CD14-positive monocyte (primary cell): Measurements from ENCODE around the gene DRD1. TPM values are rescaled to one million over a fixed set of nuclear protein-coding genes. Genes with fewer than 3 reads are reported as not detected.

ENCODE experiments used
- DNase-seq, 3 donors: peaks; one replicate each; pipeline ENCODE4 v3.0.0-alpha.2; 2011 to 2022
- H2AFZ ChIP-seq: 2 replicates; pipeline ENCODE4 v1.6.0; 2012; ENCODE audit warnings: mild to moderate bottlenecking, low read depth, low read length, inconsistent platforms; ENCODE audit not compliant: insufficient read depth, poor library complexity, severe bottlenecking
- H3K27ac ChIP-seq, 2 donors: 1 replicate in 1 of 2; 2 replicates in 1 of 2; pipeline ENCODE4 v1.5.1; 2012 to 2013; ENCODE audit warnings: low read length in 2 of 2, control low read depth in 1 of 2, inconsistent platforms in 1 of 2, low read depth in 1 of 2, mild to moderate bottlenecking in 1 of 2
- H3K27me3 ChIP-seq, 2 donors: one replicate each; pipeline versions ENCODE4 v1.6.0 to v1.6.1; 2011 to 2013; ENCODE audit warnings: low read length in 2 of 2; ENCODE audit not compliant: control insufficient read depth in 2 of 2, insufficient read depth in 2 of 2
- H3K36me3 ChIP-seq, 2 donors: replicated peaks in 1 of 2; 1 replicate in 1 of 2; 2 replicates in 1 of 2; pipeline versions ENCODE4 v1.5.1 to v1.6.1; 2012 to 2013; ENCODE audit warnings: low read length in 2 of 2, control low read depth in 1 of 2, inconsistent platforms in 1 of 2, mild to moderate bottlenecking in 1 of 2; ENCODE audit not compliant: insufficient read depth in 2 of 2, control insufficient read depth in 1 of 2
- H3K4me1 ChIP-seq, 2 donors: 1 replicate in 1 of 2; 2 replicates in 1 of 2; pipeline versions ENCODE4 v1.5.1 to v1.6.1; 2012 to 2013; ENCODE audit warnings: low read length in 2 of 2, control low read depth in 1 of 2, inconsistent platforms in 1 of 2, mild to moderate bottlenecking in 1 of 2, moderate library complexity in 1 of 2; ENCODE audit not compliant: insufficient read depth in 2 of 2, control insufficient read depth in 1 of 2
- H3K4me2 ChIP-seq: replicated peaks from 2 replicates; pipeline ENCODE3; 2012; ENCODE audit warnings: low read length, moderate library complexity, mild to moderate bottlenecking; ENCODE audit not compliant: poor library complexity, severe bottlenecking; ENCODE audit errors: extremely low read depth
- H3K4me3 ChIP-seq, 3 experiments: fragments of 200-600 bp in 1 of 3; sonication (generic) in 1 of 3; replicated peaks in 1 of 3; 1 replicate in 2 of 3; 2 replicates in 1 of 3; pipeline ENCODE4 v1.5.1; 2011 to 2013; ENCODE audit warnings: low read length in 3 of 3, mild to moderate bottlenecking in 3 of 3, control low read depth in 2 of 3, low read depth in 2 of 3, inconsistent platforms in 1 of 3, moderate library complexity in 1 of 3
- H3K79me2 ChIP-seq: 2 replicates; pipeline ENCODE4 v1.6.0; 2012; ENCODE audit warnings: mild to moderate bottlenecking, control low read depth, inconsistent platforms, low read length, moderate library complexity; ENCODE audit not compliant: insufficient read depth
- H3K9ac ChIP-seq: 2 replicates; pipeline ENCODE4 v1.6.0; 2017; ENCODE audit warnings: low read length, mild to moderate bottlenecking; ENCODE audit not compliant: insufficient read depth, poor library complexity, severe bottlenecking
- H3K9me3 ChIP-seq, 2 donors: replicated peaks in 1 of 2; 1 replicate in 1 of 2; 2 replicates in 1 of 2; pipeline versions ENCODE4 v1.5.1 to v1.6.1; 2012 to 2013; ENCODE audit warnings: low read length in 2 of 2, control low read depth in 1 of 2; ENCODE audit not compliant: control insufficient read depth in 1 of 2, insufficient read depth in 1 of 2
- H4K20me1 ChIP-seq: 2 replicates; pipeline ENCODE4 v1.6.0; 2012; ENCODE audit warnings: mild to moderate bottlenecking, low read length, control low read depth, moderate library complexity; ENCODE audit not compliant: insufficient read depth
- H3K27ac Mint-ChIP-seq, 7 donors: one replicate each; pipeline ENCODE4 v1.8.0; 2020; ENCODE audit warnings: mild to moderate bottlenecking in 7 of 7, mixed read lengths in 7 of 7, moderate library complexity in 6 of 7, inconsistent platforms in 2 of 7
- H3K27me3 Mint-ChIP-seq, 3 donors: one replicate each; pipeline ENCODE4 v1.8.0; 2021 to 2022; ENCODE audit warnings: low read depth in 3 of 3, mild to moderate bottlenecking in 3 of 3, mixed read lengths in 3 of 3, moderate library complexity in 3 of 3, inconsistent platforms in 1 of 3
- H3K36me3 Mint-ChIP-seq, 2 donors: one replicate each; pipeline ENCODE4 v1.8.0; 2020; ENCODE audit warnings: mixed read lengths in 2 of 2, inconsistent platforms in 1 of 2, mild to moderate bottlenecking in 1 of 2
- H3K4me1 Mint-ChIP-seq: one replicate; pipeline ENCODE4 v1.8.0; 2020; ENCODE audit warnings: mild to moderate bottlenecking, mixed read lengths
- H3K4me3 Mint-ChIP-seq, 2 donors: one replicate each; pipeline ENCODE4 v1.8.0; 2020; ENCODE audit warnings: mild to moderate bottlenecking in 2 of 2, mixed read lengths in 2 of 2, moderate library complexity in 1 of 2
- H3K9me3 Mint-ChIP-seq, 7 donors: one replicate each; pipeline ENCODE4 v1.8.0; 2020 to 2022; ENCODE audit warnings: mixed read lengths in 7 of 7, mild to moderate bottlenecking in 6 of 7, moderate library complexity in 6 of 7, inconsistent platforms in 2 of 7
- WGBS: methylation state at CpG from one replicate; pipeline ENCODE4 v1.1.5; 2013; ENCODE audit warnings: missing lambda C conversion rate; ENCODE audit not compliant: insufficient coverage; 5-methylcytosine and 5-hydroxymethylcytosine counted together
- intact Hi-C, 2 donors: fragments of 100-400 bp; cut with micrococcal nuclease; formaldehyde crosslinking; loops; one replicate each; pipeline versions ENCODE4 v1.15.0 to v1.15.1; 2023
- polyA plus RNA-seq, 3 donors: library from polyadenylated mRNA; depleted of rRNA in 1 of 3; unstranded in 2 of 3; stranded (reverse) in 1 of 3; fragments of 300-500 nt in 2 of 3; fragments of >200 nt in 1 of 3; fragmentation: Illumina TruSeq in 2 of 3; gene quantifications; 1 replicate in 2 of 3; 2 replicates in 1 of 3; pipeline ENCODE4 v1.2.3, GENCODE V29; 2012 to 2021
- TF ChIP-seq, protein P1 (sequence below): fragments of 200-600 bp; IDR thresholded peaks from one replicate; pipeline ENCODE4 v1.8.0; 2022; ENCODE audit warnings: antibody characterized with exemption, mild to moderate bottlenecking

Gene DRD1
- polyA plus RNA-seq, 3 donors: not detected

DNA sequence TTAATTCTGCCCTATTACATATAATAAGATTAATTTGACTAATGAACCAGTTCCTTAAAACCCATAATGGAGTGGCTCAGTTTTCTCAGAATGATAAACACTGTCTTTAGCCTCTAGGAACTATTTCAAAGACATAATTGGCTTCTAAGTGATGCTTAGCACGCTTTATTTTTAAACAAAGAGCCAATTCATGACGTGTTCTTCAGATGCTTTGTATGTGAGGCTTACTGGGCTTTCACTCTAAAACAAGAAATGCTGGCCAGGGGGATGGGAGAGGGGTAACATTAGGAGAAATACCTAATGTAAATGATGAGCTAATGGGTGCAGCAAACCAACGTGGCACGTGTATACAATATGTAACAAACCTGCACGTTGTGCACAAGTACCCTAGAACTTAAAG is 26.8 kb upstream of the DRD1 start:
- intact Hi-C loops: no loop called here
- Histone ChIP-seq H3K4me3 (no peak overlapping the region), H3K9ac (no peak overlapping the region), H3K9me3 (no peaks in the 10 kb centered on the region), H3K4me2 (no peak overlapping the region), H2AFZ (no peak overlapping the region), H3K27me3 (peaks cover 8% of the 10 kb centered on the region in 2 donors), H4K20me1 (no peaks in the 10 kb centered on the region), H3K79me2 (no peaks in the 10 kb centered on the region), H3K36me3 (no peaks in the 10 kb centered on the region), H3K27ac (no peak overlapping the region), H3K4me1 (no peaks in the 10 kb centered on the region)
- no peaks in the 10 kb centered on the region for H3K36me3 Mint-ChIP-seq
- H3K4me1 Mint-ChIP-seq: peaks cover 2% of the 10 kb centered on the region
- no peak for DNase-seq
- no peak overlapping the region for H3K4me3 Mint-ChIP-seq
- TF ChIP-seq, protein P1, sequence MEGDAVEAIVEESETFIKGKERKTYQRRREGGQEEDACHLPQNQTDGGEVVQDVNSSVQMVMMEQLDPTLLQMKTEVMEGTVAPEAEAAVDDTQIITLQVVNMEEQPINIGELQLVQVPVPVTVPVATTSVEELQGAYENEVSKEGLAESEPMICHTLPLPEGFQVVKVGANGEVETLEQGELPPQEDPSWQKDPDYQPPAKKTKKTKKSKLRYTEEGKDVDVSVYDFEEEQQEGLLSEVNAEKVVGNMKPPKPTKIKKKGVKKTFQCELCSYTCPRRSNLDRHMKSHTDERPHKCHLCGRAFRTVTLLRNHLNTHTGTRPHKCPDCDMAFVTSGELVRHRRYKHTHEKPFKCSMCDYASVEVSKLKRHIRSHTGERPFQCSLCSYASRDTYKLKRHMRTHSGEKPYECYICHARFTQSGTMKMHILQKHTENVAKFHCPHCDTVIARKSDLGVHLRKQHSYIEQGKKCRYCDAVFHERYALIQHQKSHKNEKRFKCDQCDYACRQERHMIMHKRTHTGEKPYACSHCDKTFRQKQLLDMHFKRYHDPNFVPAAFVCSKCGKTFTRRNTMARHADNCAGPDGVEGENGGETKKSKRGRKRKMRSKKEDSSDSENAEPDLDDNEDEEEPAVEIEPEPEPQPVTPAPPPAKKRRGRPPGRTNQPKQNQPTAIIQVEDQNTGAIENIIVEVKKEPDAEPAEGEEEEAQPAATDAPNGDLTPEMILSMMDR: no peak
- 100% methylated on average over 1 of the region's 5 CpGs for WGBS
- H3K9me3 Mint-ChIP-seq: peaks cover 0 to 3% (median 0%) of the 10 kb centered on the region in 7 donors
- peaks cover 21 to 34% (median 30%) of the 10 kb centered on the region in 3 donors for H3K27me3 Mint-ChIP-seq
- H3K27ac Mint-ChIP-seq: no peak overlapping the region

- no peaks in the 10 kb centered on the region for H4K20me1 ChIP-seq
- no peaks in the 10 kb centered on the region for H3K36me3 Mint-ChIP-seq
- H3K27ac ChIP-seq: no peak overlapping the region
- H3K27me3 ChIP-seq: peaks cover 8% of the 10 kb centered on the region in 2 donors
- H3K27ac Mint-ChIP-seq: no peak overlapping the region
- no peaks in the 10 kb centered on the region for H3K9me3 ChIP-seq
- no peak for DNase-seq
- intact Hi-C loops: no loop called here
- H3K4me3 ChIP-seq: no peak overlapping the region
- H2AFZ ChIP-seq: no peak overlapping the region
- H3K4me2 ChIP-seq: no peak overlapping the region
- WGBS: 61% methylated on average over 3 of the region's 3 CpGs
- peaks cover 20 to 32% (median 26%) of the 10 kb centered on the region in 3 donors for H3K27me3 Mint-ChIP-seq
- H3K9me3 Mint-ChIP-seq: peaks cover 0 to 3% (median 0%) of the 10 kb centered on the region in 7 donors
- no peaks in the 10 kb centered on the region for H3K36me3 ChIP-seq
- no peak overlapping the region for H3K9ac ChIP-seq
- no peaks in the 10 kb centered on the region for H3K79me2 ChIP-seq
- TF ChIP-seq, protein P1: no peak
- H3K4me1 Mint-ChIP-seq: peaks cover 2% of the 10 kb centered on the region
- no peaks in the 10 kb centered on the region for H3K4me1 ChIP-seq
- peak overlapping the region in 1 of 2 donors; percentile 50 for H3K4me3 Mint-ChIP-seq
Measured at GRCh38 chr5:175469916-175470315, 25.9 kb upstream of the DRD1 start.
